SK-N-MC (cell line): Measurements from ENCODE around the gene GPR55.

Source experiments
- DNase-seq: peaks from one replicate; pipeline ENCODE4 v3.0.0-alpha.2; 2011; ENCODE audit warnings: low read depth, low spot score
- H3K27ac ChIP-seq: fragments of 200-600 bp; sonication (generic); 2 replicates; pipeline ENCODE4 v1.5.1; 2016; ENCODE audit warnings: mixed run types
- H3K36me3 ChIP-seq: fragments of 200-600 bp; sonication (generic); 2 replicates; pipeline ENCODE4 v1.6.1; 2017; ENCODE audit warnings: antibody characterized with exemption, low read length, mixed read lengths; ENCODE audit not compliant: insufficient read depth
- H3K4me3 ChIP-seq: fragments of 200-600 bp; sonication (generic); 2 replicates; pipeline ENCODE4 v1.5.1; 2016
- H3K9ac ChIP-seq: fragments of 200-600 bp; sonication (generic); 2 replicates; pipeline ENCODE4 v1.8.0; 2017; ENCODE audit warnings: mixed run types, mixed read lengths; ENCODE audit not compliant: insufficient read length
- H3K9me3 ChIP-seq: fragments of 200-600 bp; sonication (generic); 2 replicates; pipeline ENCODE4 v1.6.1; 2017; ENCODE audit warnings: low read depth, mild to moderate bottlenecking, antibody characterized with exemption, low read length, moderate library complexity, mixed read lengths
- EZH2 ChIP-seq: fragments of 200-600 bp; sonication (generic); IDR thresholded peaks from one replicate; pipeline ENCODE4 v1.6.1; 2017; ENCODE audit warnings: antibody characterized with exemption
- FOXP2 ChIP-seq: optimal IDR thresholded peaks from 2 replicates; pipeline ENCODE3; 2011; ENCODE audit warnings: mild to moderate bottlenecking, moderate library complexity; ENCODE audit not compliant: insufficient read depth; ENCODE audit errors: extremely low read length, control extremely low read depth
- POLR2AphosphoS5 ChIP-seq: IDR thresholded peaks from 2 replicates; pipeline ENCODE4 v1.6.1; 2012; ENCODE audit warnings: mild to moderate bottlenecking, low read depth, low read length, borderline replicate concordance

Gene GPR55

GRCh38 chr2:230925879-230926765 lies 1.1 kb upstream of the GPR55 start:
- Histone ChIP-seq H3K9me3 (no peaks in the 10 kb centered on the region), H3K4me3 (no peak overlapping the region), H3K27ac (no peak overlapping the region), H3K36me3 (no peaks in the 10 kb centered on the region), H3K9ac (no peak overlapping the region)
- DNase-seq: no peak
- TF ChIP-seq POLR2AphosphoS5: no peak
- no peak for TF ChIP-seq FOXP2
- no peak for TF ChIP-seq EZH2

DNA sequence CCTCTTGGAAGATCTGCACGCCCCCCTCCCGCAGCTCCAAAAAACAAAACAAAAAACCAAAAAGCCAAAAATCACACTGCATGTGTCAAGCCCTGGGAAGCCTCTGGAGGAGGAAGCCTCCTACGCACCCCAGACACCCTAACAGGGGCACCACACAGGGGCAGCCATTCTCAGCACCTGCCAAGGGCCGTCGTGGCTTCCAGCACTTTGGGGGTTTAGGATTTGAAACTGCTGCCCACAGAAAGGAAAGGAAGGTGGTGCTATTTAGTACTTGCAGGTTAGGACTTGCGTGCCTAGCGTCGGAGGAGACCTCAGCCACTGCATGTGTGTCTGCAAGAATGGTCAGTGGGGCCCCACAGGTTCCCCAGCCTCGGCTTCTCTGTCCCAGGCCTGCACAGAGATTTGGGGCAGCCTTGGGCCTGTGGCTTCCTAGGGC lies 419 bp upstream of the GPR55 start:
- DNase-seq: no peak
- Histone ChIP-seq H3K9me3 (no peaks in the 10 kb centered on the region), H3K27ac (no peak overlapping the region), H3K4me3 (no peak overlapping the region), H3K36me3 (no peaks in the 10 kb centered on the region), H3K9ac (no peak overlapping the region)
- TF ChIP-seq EZH2 (no peak), POLR2AphosphoS5 (no peak), FOXP2 (no peak)

DNA sequence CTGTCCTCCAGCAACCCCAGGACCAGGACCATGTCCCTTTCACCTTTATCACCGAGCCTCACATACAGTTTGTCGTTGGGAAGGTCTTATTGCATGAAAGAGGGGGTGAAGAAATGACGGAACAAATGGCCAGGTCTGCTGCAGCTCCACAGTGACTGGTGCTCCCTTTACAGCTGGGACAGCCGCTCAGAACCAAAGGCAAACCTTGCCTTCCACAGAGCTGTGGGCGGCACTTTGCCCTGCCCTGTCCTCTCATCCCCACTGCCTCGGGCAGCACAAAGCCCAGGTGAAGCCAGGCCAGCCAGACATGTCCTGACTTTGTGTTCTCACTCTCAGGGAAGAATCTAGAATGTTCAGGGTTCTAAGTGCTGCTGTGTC lies 961 bp downstream of the GPR55 start:
- Histone ChIP-seq H3K4me3 (no peak overlapping the region), H3K9me3 (no peaks in the 10 kb centered on the region), H3K9ac (no peak overlapping the region), H3K36me3 (no peaks in the 10 kb centered on the region), H3K27ac (no peak overlapping the region)
- TF ChIP-seq EZH2: no peak
- TF ChIP-seq FOXP2: no peak
- DNase-seq: no peak

- Histone ChIP-seq H3K9me3 (no peaks in the 10 kb centered on the region), H3K4me3 (no peak overlapping the region), H3K27ac (no peak overlapping the region), H3K9ac (no peak overlapping the region), H3K36me3 (no peaks in the 10 kb centered on the region)
- TF ChIP-seq POLR2AphosphoS5 (no peak), EZH2 (no peak), FOXP2 (no peak)
- no peak for DNase-seq
Measured at GRCh38 chr2:230922951-230923717, 1.9 kb downstream of the GPR55 start.

GRCh38 chr2:230921806-230922595 lies 3.0 kb downstream of the GPR55 start:
- no peak for TF ChIP-seq EZH2

GRCh38 chr2:230920167-230920566 lies 4.9 kb downstream of the GPR55 start:
- Histone ChIP-seq H3K9ac (no peak overlapping the region), H3K36me3 (no peaks in the 10 kb centered on the region), H3K4me3 (no peak overlapping the region), H3K27ac (no peak overlapping the region), H3K9me3 (no peaks in the 10 kb centered on the region)
- TF ChIP-seq FOXP2: no peak
- TF ChIP-seq EZH2: no peak
- TF ChIP-seq POLR2AphosphoS5: no peak
- no peak for DNase-seq

More at GRCh38 chr2:230921806-230922595, 3.0 kb downstream of the GPR55 start:
- H3K36me3 ChIP-seq: no peaks in the 10 kb centered on the region
- no peak overlapping the region for H3K27ac ChIP-seq
- no peak for DNase-seq
- no peak overlapping the region for H3K4me3 ChIP-seq
- no peaks in the 10 kb centered on the region for H3K9me3 ChIP-seq
- H3K9ac ChIP-seq: no peak overlapping the region

DNA sequence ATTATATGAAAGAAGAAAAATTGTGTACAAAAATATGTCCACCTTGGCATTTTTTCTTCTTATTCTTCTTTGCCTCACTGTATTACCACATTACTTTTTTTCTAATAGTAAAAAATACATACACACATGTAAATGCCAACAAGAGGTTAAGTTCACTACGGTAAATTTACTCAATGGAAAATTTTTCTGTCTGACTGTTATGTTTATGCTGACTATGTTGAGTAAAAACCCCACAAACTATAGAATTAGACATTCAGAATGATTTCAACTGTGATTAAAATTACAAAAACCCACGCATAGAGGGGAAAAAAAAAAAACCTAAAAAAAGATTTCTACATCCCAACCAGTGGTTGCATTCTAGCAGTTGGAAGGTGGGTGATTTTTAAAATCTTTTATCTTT lies 5.4 kb downstream of the GPR55 start:
- H3K9ac ChIP-seq: no peak overlapping the region

GRCh38 chr2:230919240-230919639 lies 5.8 kb downstream of the GPR55 start:
- no peak for DNase-seq
- H3K9me3 ChIP-seq: no peaks in the 10 kb centered on the region

More for the DNA sequence above, 5.4 kb downstream of the GPR55 start:
- no peak for DNase-seq
- Histone ChIP-seq H3K9me3 (no peaks in the 10 kb centered on the region), H3K4me3 (no peak overlapping the region), H3K27ac (no peak overlapping the region), H3K36me3 (no peaks in the 10 kb centered on the region)
- no peak for TF ChIP-seq EZH2

GRCh38 chr2:230916218-230916617 lies 8.8 kb downstream of the GPR55 start:
- no peak overlapping the region for H3K9ac ChIP-seq
- H3K9me3 ChIP-seq: no peaks in the 10 kb centered on the region
- H3K4me3 ChIP-seq: no peak overlapping the region
- no peaks in the 10 kb centered on the region for H3K36me3 ChIP-seq
- no peak for DNase-seq
- TF ChIP-seq EZH2 (no peak), FOXP2 (no peak), POLR2AphosphoS5 (no peak)
- no peak overlapping the region for H3K27ac ChIP-seq

More at GRCh38 chr2:230919240-230919639, 5.8 kb downstream of the GPR55 start:
- TF ChIP-seq EZH2 (no peak), POLR2AphosphoS5 (no peak), FOXP2 (no peak)
- no peak overlapping the region for H3K4me3 ChIP-seq
- H3K9ac ChIP-seq: no peak overlapping the region
- H3K27ac ChIP-seq: no peak overlapping the region
- no peaks in the 10 kb centered on the region for H3K36me3 ChIP-seq
